ENCODE results near the gene CHADL. TPM values are rescaled to one million over a fixed set of nuclear protein-coding genes. Genes with fewer than 3 reads are reported as not detected.

CHADL gene
- total RNA-seq, 1 donor from 2014 or later: 3.6 TPM

GRCh38 chr22:41204992-41205900 is 35.5 kb downstream of the CHADL start, which contains the start of gene L3MBTL2:
TSS of gene L3MBTL2 (plus strand) at chr22:41205312. CDS start at chr22:41205363, 51 bp downstream.
- H3K9me3 ChIP-seq: no peaks in the 10 kb centered on the region
- intact Hi-C loops (cut with DNase I): no loop called here
- TF ChIP-seq CTCF (IDR thresholded peaks at IDR 0.05): no peak
- H3K36me3 ChIP-seq: peaks cover 20% of the 10 kb centered on the region
- ATAC-seq: peak; percentile 99 to 100
- DNase-seq: peak; percentile 99
- no peaks in the 10 kb centered on the region for H3K27me3 ChIP-seq (ENCODE audit: low read depth)
- peak within 1 kb of the TSS; percentile 92 for H3K4me3 ChIP-seq
- H3K4me1 ChIP-seq: peaks cover 8% of the 10 kb centered on the region
- peak within 1 kb of the TSS; percentile 83 for H3K27ac ChIP-seq

DNA sequence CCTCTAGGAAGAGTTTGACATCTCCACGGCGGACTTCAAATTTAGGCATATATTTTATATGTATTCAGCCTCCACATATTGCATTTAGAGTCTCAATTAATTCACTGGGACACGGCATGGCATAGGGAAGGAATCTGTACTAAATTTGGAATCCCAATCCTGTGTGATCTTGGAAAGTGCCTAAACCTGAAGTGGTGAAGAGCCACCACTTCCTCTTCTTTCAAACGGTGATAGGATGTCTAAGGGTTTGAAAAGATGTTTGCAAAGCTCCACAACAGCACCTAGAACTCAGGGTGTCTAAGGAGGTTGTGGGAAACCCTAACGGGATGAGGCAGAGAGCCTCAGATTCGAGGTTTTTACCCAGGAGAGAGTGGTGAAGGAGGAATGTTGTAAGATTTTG is 36.7 kb downstream of the CHADL start:
- ATAC-seq: no peak
- no peak for TF ChIP-seq CTCF (IDR thresholded peaks at IDR 0.05)
- H3K9me3 ChIP-seq: no peaks in the 10 kb centered on the region
- no peak overlapping the region for H3K27ac ChIP-seq
- no peak overlapping the region for H3K4me3 ChIP-seq
- no peak for DNase-seq
- no peaks in the 10 kb centered on the region for H3K27me3 ChIP-seq (ENCODE audit: low read depth)
- intact Hi-C loops (cut with DNase I): no loop called here
- peaks cover 8% of the 10 kb centered on the region for H3K4me1 ChIP-seq
- H3K36me3 ChIP-seq: peaks cover 9% of the 10 kb centered on the region

- Histone ChIP-seq H3K4me1 (peaks cover 17% of the 10 kb centered on the region), H3K9me3 (no peaks in the 10 kb centered on the region), H3K27ac (no peak overlapping the region), H3K27me3 (ENCODE audit: low read depth) (no peaks in the 10 kb centered on the region), H3K4me3 (no peak overlapping the region), H3K36me3 (peaks cover 3% of the 10 kb centered on the region)
- DNase-seq (no peak), ATAC-seq (no peak)
- TF ChIP-seq CTCF (IDR thresholded peaks at IDR 0.05): no peak
- intact Hi-C loops (cut with DNase I): no loop called here
Observed at GRCh38 chr22:41203118-41203517, 37.6 kb downstream of the CHADL start.

- Histone ChIP-seq H3K4me1 (peaks cover 25% of the 10 kb centered on the region), H3K4me3 (no peak overlapping the region), H3K9me3 (no peaks in the 10 kb centered on the region), H3K36me3 (no peaks in the 10 kb centered on the region), H3K27me3 (ENCODE audit: low read depth) (no peaks in the 10 kb centered on the region), H3K27ac (no peak overlapping the region)
- TF ChIP-seq CTCF (IDR thresholded peaks at IDR 0.05): no peak
- intact Hi-C loops (cut with DNase I): no loop called here
- ATAC-seq (no peak), DNase-seq (no peak)
Observed at GRCh38 chr22:41201141-41201540, 39.6 kb downstream of the CHADL start.

DNA sequence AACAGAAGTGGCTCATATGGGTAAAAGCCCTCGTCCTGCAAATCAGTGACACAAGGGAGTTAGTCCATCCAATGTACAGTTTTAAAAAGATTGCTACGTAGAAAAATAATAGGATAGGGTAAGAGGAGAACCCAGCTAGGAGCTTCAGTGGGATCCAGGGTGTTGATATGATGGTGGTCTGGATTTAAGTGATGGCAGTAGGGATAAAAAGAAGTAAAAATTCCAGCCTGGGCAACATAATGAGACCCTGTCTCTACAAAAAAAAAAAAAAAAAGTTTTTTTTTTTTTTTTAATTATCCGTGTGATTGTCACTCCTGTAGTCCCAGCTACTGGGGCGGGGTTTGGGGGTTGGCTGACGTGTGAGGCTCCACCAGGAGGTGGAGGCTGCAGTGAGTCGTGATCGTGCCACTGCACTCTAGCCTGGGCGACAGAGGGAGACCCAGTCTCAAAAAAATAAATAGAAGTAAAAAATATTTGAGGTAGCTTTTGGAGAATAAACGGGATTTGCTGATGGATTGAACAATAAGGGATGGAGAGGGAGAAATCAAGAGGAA is 42.6 kb downstream of the CHADL start:
- Histone ChIP-seq H3K27ac (peak overlapping the region; percentile 67), H3K9me3 (no peaks in the 10 kb centered on the region), H3K4me3 (peak overlapping the region; percentile 82), H3K4me1 (peaks cover 19% of the 10 kb centered on the region), H3K27me3 (ENCODE audit: low read depth) (no peaks in the 10 kb centered on the region), H3K36me3 (no peaks in the 10 kb centered on the region)
- no peak for TF ChIP-seq CTCF (IDR thresholded peaks at IDR 0.05)
- DNase-seq: peak; percentile 58
- intact Hi-C loops (cut with DNase I): no loop called here
- ATAC-seq: peak in 1 of 2 donors; percentile 25

Data from lower lobe of right lung (tissue), 2 donors.